Breast epithelium (tissue), 3 donors: ENCODE results near the gene CRAMP1.

Experiments
- CTCF ChIP-seq, 3 donors: fragments of 450-650 bp; IDR thresholded peaks; one replicate each; pipeline ENCODE4 v1.5.1; 2016 to 2017; ENCODE audit warnings: antibody characterized with exemption in 3 of 3, mild to moderate bottlenecking in 3 of 3, moderate library complexity in 3 of 3
- POLR2A ChIP-seq: fragments of 450-650 bp; IDR thresholded peaks from one replicate; pipeline ENCODE4 v1.6.1; 2016; ENCODE audit warnings: antibody characterized with exemption, mild to moderate bottlenecking, moderate library complexity

GRCh38 chr16:1670866-1671265 lies 58.7 kb downstream of the CRAMP1 start:
- TF ChIP-seq POLR2A, result no peak
- TF ChIP-seq CTCF (IDR thresholded peaks at IDR 0.05), result no peak
